Left lung (tissue), 10 donors: ENCODE results near the gene TOX4. TPM values are rescaled to one million over a fixed set of nuclear protein-coding genes. Genes with fewer than 3 reads are reported as not detected.

Experiments
- ATAC-seq: fragments of 200-7000 bp; cut with Tn5 transposase; one replicate; pipeline ENCODE4 v1.9.1; 2020; ENCODE audit warnings: moderate library complexity
- DNase-seq, 4 donors: peaks; one replicate each; pipeline ENCODE4 v3.0.0-alpha.2; 2013 to 2020
- H3K27ac ChIP-seq, 2 donors: fragments of 200-600 bp; sonication (generic) in 1 of 2; one replicate each; pipeline versions ENCODE4 v1.5.0 to v1.8.0; 2020 to 2021
- H3K27me3 ChIP-seq, 2 donors: fragments of 200-600 bp; sonication (generic) in 1 of 2; one replicate each; pipeline versions ENCODE4 v1.5.0 to v1.8.0; 2020 to 2021
- H3K36me3 ChIP-seq, 2 donors: fragments of 200-600 bp; sonication (generic) in 1 of 2; one replicate each; pipeline versions ENCODE4 v1.5.0 to v1.8.0; 2020 to 2021
- H3K4me1 ChIP-seq, 2 donors: fragments of 200-600 bp; one replicate each; pipeline ENCODE4 v1.8.0; 2021
- H3K4me3 ChIP-seq, 2 donors: fragments of 200-600 bp; sonication (generic) in 1 of 2; one replicate each; pipeline versions ENCODE4 v1.5.0 to v1.8.0; 2020 to 2021; ENCODE audit warnings: mild to moderate bottlenecking in 1 of 2
- H3K9me3 ChIP-seq, 2 donors: fragments of 200-600 bp; sonication (generic) in 1 of 2; one replicate each; pipeline versions ENCODE4 v1.5.0 to v1.8.0; 2020 to 2021
- intact Hi-C, 2 donors: fragments of 100-400 bp; cut with DNase I; formaldehyde crosslinking; loops; one replicate each; pipeline versions ENCODE4 v1.11.2 to v1.14.2; 2022
- polyA plus RNA-seq, 6 donors: library from polyadenylated mRNA; unstranded; fragments of 120-200 nt; gene quantifications; one replicate each; pipeline ENCODE4 v1.2.1, GENCODE V29; 2013; ENCODE audit not compliant: insufficient read length in 6 of 6
- total RNA-seq, 2 donors: library from RNA; stranded (reverse); fragmentation: NEBNext Ultra II Directional; extraction: Animal tissue kit (Norgen Biotek cat#: 25700); gene quantifications; one replicate each; pipeline ENCODE4 v1.2.1, GENCODE V29; 2021
- TF ChIP-seq, protein P1 (sequence below), 2 donors: fragments of 200-600 bp; sonication (generic) in 1 of 2; IDR thresholded peaks; one replicate each; pipeline versions ENCODE4 v1.5.0 to v1.8.0; 2021; ENCODE audit warnings: antibody characterized with exemption in 2 of 2
- donor health status: DM: no; HTN: yes; CAD: no.
- donor health status: DM: no; HTN: no; CAD: no.

Gene TOX4
- total and polyA plus RNA-seq, 8 donors, result 56.3 to 69.1 (median 60.7) TPM

DNA sequence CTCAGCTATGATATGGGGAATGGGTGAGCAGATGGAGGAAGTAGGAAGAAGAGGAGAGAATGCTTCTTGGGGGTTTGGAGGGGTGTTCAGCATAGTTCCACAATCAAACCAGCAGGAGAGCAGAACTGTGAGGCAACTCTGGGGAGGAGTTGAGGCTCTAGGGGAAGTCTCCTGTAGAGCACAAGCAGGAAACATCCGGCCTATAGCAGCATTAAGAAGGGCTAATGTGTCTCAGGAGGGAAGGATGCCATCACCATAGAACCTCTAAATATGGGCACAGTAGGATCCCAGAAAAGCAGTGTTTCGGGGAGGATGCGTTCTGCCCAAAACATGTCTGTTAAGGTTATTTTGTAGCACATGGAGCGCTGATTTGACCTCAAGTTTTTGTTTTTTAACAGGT, 57.6 kb downstream of the TOX4 start:
- Histone ChIP-seq H3K4me1 (peaks cover 0 to 6% of the 10 kb centered on the region in 2 donors), H3K4me3 (no peak overlapping the region), H3K9me3 (no peaks in the 10 kb centered on the region), H3K27ac (no peak overlapping the region), H3K36me3 (no peaks in the 10 kb centered on the region), H3K27me3 (peaks cover 18 to 67% of the 10 kb centered on the region in 2 donors)
- no peak for ATAC-seq
- intact Hi-C loops, result no loop called here
- TF ChIP-seq, protein P1, sequence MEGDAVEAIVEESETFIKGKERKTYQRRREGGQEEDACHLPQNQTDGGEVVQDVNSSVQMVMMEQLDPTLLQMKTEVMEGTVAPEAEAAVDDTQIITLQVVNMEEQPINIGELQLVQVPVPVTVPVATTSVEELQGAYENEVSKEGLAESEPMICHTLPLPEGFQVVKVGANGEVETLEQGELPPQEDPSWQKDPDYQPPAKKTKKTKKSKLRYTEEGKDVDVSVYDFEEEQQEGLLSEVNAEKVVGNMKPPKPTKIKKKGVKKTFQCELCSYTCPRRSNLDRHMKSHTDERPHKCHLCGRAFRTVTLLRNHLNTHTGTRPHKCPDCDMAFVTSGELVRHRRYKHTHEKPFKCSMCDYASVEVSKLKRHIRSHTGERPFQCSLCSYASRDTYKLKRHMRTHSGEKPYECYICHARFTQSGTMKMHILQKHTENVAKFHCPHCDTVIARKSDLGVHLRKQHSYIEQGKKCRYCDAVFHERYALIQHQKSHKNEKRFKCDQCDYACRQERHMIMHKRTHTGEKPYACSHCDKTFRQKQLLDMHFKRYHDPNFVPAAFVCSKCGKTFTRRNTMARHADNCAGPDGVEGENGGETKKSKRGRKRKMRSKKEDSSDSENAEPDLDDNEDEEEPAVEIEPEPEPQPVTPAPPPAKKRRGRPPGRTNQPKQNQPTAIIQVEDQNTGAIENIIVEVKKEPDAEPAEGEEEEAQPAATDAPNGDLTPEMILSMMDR (IDR thresholded peaks at IDR 0.05), result no peak
- no peak for DNase-seq

DNA sequence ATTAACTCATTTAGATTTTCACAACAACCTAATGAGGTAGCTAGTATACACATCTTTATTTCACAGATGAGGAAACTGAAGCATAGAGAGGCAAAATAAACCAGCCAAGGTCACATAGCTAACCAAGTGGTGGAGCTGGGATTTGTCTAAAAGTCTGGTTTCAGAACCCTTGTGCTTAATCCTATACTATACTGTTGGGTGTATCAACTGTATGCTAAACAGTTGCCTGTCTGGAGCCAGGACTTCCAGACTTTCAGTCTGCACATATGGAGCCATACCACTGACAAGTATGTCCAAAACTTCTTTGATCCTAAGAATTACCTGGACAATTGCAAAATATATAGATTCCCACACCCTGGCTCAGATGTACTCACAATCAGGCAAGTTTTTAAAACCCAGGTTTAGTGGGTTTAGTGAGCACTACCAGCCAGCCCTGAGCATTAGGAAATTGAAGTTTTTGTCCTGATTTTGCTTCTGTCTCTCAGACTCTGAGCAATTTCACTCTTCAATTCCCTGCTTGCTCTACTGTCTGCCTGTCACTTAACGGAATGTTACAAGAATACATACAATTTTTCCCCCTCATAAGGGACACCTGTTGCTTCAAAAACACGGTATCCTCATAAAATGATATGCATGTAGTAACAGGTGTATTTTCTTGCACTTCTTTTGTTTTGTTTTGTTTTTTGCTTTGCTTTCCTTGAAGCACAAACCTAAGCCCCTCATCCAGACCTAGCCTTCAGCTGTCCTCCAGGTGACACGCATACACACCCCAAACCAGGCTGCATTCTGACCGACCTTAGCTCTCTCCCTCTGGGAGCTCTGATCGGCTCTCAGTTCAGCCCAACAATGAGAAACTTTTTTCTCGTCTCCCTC, 58.8 kb downstream of the TOX4 start:
- Histone ChIP-seq H3K4me3 (no peak overlapping the region), H3K36me3 (no peaks in the 10 kb centered on the region), H3K9me3 (no peaks in the 10 kb centered on the region), H3K27me3 (peaks cover 18 to 74% of the 10 kb centered on the region in 2 donors), H3K27ac (no peak overlapping the region), H3K4me1 (peaks cover 0 to 6% of the 10 kb centered on the region in 2 donors)
- DNase-seq (no peak), ATAC-seq (peak; percentile 41)
- TF ChIP-seq, protein P1 (IDR thresholded peaks at IDR 0.05), result no peak
- intact Hi-C loops, result no loop called here

DNA sequence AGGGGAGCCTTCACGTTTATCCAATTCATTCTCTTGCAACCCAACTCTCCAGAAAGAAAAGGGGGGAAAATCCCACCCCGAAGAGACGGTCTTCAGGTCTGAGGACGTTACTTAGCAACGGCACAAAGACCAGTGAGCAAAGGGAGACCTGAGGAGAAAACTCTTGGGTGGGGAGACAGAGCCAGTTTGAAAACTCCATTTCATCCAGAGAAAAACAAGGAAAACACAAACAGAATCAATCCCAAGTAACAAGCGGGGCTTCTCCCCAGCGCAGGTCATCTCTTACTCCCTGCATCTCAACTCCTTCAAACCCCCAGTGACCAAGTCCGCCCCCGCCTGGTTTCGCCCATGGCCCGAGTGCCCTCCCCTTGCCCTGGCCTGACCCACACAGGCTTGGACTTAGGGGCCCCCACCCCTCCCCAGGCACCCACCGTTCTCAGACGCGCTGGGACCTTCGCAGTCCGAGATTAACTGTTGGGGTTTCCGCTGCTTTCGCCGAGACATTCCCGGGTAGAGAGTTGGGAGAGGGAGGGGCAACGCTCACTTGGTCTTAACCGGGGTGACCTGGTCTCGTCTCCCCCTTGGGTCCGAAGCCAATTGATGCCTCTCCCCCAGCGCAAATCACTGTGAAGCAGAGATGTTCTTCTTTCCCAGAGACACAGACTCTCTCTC, 59.6 kb downstream of the TOX4 start:
- intact Hi-C loops, result no loop called here
- H3K27ac ChIP-seq, result no peak overlapping the region
- no peaks in the 10 kb centered on the region for H3K36me3 ChIP-seq
- DNase-seq (no peak), ATAC-seq (peak; percentile 47)
- no peak overlapping the region for H3K4me3 ChIP-seq
- peaks cover 0 to 6% of the 10 kb centered on the region in 2 donors for H3K4me1 ChIP-seq
- TF ChIP-seq, protein P1 (IDR thresholded peaks at IDR 0.05), result no peak
- no peaks in the 10 kb centered on the region for H3K9me3 ChIP-seq
- peaks cover 18 to 74% of the 10 kb centered on the region in 2 donors for H3K27me3 ChIP-seq

DNA sequence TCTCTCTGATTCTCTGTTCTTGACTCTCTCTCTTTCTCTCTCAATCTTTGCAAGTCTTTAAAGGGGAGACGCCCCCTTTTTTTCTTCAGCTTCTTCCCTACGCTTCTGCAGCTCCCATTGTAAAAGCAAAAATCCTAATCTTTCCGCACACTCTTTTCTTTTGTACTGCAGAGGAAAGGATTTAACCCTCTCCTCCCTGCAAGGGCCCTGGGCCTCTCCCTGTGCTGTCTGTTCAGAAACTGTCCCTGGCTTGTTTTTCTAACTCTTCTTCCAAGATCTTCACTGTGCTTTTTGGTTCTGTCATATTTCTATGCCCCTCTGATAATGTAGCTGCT, 60.1 kb downstream of the TOX4 start:
- no peak for ATAC-seq
- Histone ChIP-seq H3K27me3 (peaks cover 18 to 74% of the 10 kb centered on the region in 2 donors), H3K4me3 (no peak overlapping the region), H3K9me3 (no peaks in the 10 kb centered on the region), H3K4me1 (peaks cover 0 to 6% of the 10 kb centered on the region in 2 donors), H3K36me3 (no peaks in the 10 kb centered on the region), H3K27ac (no peak overlapping the region)
- intact Hi-C loops, result no loop called here
- TF ChIP-seq, protein P1 (IDR thresholded peaks at IDR 0.05), result no peak
- DNase-seq, result no peak
